Dermis blood vessel endothelial cell (primary cell): Measurements from ENCODE around the gene NRXN3. TPM values are rescaled to one million over a fixed set of nuclear protein-coding genes. Genes with fewer than 3 reads are reported as not detected.
A peak's percentile ranks its signal among the peaks of the same experiment; 100 is the strongest.

Experiments used
- DNase-seq: peaks from one replicate; pipeline ENCODE4 v3.0.0; 2010
- total RNA-seq: library from RNA; depleted of rRNA; stranded (reverse); fragments of >200 nt; gene quantifications from 2 replicates; pipeline ENCODE4 v1.2.3, GENCODE V29; 2014

Gene NRXN3
- total RNA-seq, 1 donor from 2014 or later: under 0.01 TPM

DNA sequence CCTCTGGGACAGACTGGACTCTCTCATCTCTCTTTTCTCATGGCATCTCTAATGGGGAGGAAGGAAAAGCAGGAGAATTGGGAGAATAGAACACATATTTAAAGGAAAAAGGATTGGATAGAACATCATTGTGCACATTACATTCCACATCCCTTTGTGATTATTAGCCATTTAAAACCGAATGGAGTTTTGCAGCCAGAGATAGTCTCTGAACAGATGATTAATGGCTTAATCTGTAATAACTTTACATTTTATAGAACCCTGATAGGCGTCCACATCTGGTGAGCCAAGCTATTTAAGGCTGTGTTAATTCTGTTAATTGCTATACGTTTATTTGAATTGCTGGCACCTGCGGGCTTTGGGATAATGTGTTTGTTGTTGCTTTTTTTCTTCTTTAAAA lies 487.3 kb downstream of the NRXN3 start:
- no peak for DNase-seq

- no peak for DNase-seq
These were observed 494.7 kb downstream of the NRXN3 start for GRCh38 chr14:78664841-78665240.

- DNase-seq: no peak
These were observed 496.3 kb downstream of the NRXN3 start for GRCh38 chr14:78666336-78667056.

DNA sequence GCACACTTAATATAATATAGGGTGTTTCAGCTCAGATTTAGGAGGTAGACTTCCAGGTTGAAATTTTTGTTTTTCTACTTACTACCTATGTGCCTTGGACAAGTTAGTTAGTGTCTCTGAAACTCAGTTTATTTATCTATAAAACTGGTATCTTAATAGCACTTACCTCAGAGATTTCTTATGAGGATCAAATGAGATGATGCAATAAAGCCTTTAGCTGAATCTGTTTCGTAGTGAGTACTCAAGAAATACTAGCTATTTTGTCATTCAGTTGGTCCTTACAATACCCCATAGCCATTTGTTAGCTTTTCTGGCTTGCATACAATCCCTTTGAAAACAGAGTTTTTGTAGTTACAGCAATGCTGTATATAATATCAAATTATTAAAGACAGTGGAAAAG lies 497.0 kb downstream of the NRXN3 start:
- no peak for DNase-seq

DNA sequence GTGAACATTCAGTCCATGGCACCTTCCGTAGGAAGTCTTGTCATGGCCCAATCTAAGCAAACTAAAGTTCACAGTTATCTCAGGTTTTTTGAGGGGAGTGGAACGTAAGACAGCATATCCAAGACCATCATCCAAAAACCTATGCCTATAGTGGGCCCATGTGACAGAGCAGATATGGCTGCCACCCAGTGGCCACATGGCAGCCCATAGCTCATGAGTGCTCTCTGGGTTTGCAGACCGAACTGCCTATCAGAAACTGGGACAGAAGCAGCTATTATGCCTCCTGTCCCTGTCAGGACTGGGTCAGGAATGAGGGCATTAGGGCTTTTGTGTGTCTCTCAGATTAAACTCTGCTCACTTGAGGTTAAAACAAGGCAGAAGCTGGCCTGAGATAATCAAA lies 503.7 kb downstream of the NRXN3 start:
- DNase-seq: no peak

DNA sequence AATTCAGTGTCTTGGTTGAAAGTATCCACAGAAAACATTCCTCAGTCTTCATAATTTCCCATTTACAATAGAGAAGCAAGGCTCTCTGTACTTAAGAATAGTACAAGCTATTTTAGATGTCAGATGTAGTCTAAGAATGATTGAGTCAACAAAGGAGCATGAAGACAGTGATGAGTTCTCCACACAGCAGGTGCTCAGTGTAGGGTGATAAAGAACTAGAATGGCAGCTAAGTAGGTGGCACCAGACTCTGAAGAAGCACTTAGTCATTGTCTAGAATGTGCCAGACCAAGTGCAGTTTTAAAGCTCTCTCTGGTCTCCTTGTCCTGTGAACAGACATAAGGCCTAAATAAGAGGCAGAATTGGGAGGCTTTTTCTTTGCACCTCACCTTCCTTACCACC lies 504.6 kb downstream of the NRXN3 start:
- no peak for DNase-seq

GRCh38 chr14:78683206-78683605 lies 513.0 kb downstream of the NRXN3 start:
- no peak for DNase-seq

DNA sequence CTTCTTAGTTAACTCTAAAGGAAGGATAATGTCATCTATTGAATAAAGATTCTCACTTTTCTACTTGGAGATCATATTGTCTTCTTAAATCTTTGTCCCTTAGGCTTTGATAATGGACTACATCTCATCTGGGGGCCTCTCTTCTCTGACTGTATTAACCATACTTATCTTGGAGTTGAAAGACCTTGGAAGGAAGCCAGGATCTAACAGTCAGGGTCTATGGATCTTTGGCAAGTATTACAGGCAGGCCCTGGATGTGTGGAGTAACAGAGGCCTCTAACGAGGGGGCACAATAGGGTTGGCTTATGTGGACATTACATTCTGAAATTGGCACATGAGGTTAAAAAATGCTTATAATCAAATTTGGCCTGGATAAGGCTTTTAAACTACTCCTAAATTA lies 513.8 kb downstream of the NRXN3 start:
- DNase-seq: no peak

DNA sequence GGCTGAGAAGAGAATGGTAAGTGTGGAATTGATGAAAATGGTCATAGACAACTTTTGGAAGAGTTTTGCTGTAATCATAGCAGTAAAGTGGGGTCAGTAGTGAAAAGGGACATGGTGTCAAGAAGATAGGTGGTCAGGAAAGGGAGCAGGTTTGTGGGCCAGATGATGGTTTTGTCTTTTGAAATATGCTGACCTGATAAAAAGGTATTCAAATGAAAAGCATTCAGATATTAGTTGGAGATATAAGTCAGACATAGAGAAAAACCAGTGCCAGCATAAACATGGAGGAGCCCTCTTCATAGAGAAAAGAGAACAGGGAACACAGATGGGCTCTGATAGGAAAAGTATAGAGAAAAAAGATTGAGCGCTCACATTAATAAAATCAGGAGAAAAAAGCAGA lies 518.3 kb downstream of the NRXN3 start:
- DNase-seq: no peak

DNA sequence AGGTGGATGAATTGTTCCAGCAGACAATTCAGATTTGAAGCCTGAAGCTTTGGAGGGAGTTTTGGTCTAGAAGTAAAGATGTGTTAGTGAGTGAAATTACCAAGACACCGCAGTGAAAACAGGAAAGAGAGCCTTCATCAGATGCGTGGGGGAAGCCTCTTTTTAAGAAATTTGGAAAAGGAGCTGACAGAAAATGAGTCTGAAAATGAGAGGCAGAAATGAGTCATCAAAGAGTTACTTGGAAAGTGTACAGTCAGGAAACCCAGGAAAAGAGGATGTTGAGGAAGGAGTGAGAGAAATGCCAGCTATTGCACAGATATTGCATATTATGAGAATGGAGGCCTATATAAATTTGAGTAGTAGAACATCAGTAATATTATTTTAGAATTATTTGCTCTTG lies 520.7 kb downstream of the NRXN3 start:
- DNase-seq: no peak

DNA sequence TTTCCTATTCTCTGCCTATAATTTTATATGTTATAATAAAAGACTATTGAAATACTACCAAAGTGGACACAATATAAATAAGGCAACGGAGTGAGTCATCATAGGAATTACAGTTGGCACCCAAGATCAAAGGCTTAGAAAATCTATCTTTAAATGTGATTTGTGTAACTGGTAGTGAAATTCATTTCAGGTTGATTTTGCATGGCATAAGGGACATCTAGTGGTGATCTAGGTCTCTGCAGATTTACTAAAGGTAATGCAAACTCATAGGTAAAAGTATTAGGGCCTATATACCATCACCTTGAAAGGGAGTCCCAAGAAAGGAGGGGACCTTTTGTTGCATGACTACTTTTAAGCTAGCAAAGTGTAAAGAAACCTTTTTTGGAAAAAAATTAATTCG lies 527.2 kb downstream of the NRXN3 start:
- DNase-seq: peak; percentile 50

GRCh38 chr14:78698991-78699390 lies 528.8 kb downstream of the NRXN3 start:
- no peak for DNase-seq

DNA sequence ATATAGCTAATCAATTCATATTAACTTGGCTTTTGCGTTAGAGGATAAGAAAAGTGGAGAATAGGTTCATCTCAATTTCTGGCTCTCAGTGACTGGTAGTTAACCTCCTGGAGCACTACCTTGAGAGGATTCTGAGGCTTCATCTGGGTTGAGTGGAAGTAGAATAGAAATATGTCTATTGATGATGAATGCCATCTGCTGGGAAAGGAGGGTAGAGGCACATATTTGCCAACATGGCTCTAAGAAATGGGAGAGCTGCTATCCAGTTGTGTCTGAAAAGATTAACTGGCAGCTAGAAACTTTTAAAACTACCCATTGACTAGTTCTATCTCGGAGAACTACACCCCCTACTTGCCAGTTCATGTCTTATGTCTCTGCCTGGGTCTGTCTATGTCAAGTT lies 530.1 kb downstream of the NRXN3 start:
- DNase-seq: peak; percentile 2

DNA sequence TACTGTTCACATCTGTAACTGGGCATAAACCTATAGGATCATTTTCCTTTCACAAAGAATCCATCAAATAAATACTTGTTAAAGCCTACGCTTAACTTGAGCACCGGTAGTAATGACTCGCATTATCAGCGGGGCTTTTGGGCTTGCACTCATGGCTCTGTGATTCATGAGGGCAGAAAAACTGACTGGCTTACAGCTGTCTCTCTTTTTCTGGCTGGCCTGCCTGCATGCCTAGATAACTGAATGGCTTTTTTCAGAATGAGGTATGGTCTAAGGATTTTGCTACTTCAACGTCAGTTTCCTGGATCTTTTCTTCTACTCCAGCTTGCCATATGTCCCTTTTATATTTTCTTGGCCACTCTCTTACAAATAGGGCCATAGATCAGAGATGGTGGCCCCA lies 531.1 kb downstream of the NRXN3 start:
- DNase-seq: no peak

GRCh38 chr14:78704965-78705364 lies 534.8 kb downstream of the NRXN3 start:
- no peak for DNase-seq

GRCh38 chr14:78705989-78706388 lies 535.8 kb downstream of the NRXN3 start:
- DNase-seq: no peak

DNA sequence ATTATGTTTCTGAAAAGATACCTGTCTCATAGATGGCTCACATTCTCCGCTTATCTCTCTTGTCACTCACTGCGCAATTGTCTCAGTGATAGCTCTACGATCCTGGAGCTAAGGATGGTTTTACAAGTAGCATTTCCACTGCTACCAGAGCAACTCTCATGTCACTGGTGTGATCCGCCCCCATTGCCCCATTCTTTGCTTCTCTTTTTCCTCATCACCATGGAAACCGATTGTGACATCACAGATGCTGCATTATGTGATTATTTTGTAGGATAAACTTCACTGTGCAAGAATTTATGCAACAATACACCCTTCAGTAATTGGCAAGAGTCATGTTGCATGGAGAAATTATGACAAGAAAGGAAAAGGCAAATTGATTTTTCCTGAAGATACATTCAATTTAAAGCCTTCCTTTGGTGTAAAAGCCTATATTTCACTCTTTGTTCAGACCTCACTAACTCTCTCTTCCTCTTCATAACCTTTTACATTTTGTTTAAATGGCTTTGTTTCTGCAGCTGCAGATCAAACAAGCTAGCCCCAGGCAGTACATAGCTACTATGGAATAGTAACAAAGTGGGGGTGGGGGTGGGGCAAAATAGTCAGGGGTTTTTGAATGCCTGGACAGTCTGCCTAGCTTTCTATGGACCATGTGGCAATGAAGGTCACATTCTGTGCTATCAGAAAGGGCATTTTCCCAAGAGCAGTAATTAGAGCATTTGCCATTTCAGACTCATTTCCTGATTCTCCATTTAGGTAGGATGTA lies 539.8 kb downstream of the NRXN3 start:
- no peak for DNase-seq

- DNase-seq: no peak
These were observed 540.8 kb downstream of the NRXN3 start for GRCh38 chr14:78710963-78711362.

- no peak for DNase-seq
These were observed 543.5 kb downstream of the NRXN3 start for GRCh38 chr14:78713716-78714115.

DNA sequence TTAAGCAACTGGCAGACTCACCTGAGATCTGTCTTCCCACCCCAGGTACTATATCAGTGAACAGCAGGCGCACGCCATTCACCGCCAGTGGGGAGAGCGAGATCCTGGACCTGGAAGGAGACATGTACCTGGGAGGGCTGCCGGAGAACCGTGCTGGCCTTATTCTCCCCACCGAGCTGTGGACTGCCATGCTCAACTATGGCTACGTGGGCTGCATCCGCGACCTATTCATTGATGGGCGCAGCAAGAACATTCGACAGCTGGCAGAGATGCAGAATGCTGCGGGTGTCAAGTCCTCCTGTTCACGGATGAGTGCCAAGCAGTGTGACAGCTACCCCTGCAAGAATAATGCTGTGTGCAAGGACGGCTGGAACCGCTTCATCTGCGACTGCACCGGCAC lies 544.5 kb downstream of the NRXN3 start:
- no peak for DNase-seq

DNA sequence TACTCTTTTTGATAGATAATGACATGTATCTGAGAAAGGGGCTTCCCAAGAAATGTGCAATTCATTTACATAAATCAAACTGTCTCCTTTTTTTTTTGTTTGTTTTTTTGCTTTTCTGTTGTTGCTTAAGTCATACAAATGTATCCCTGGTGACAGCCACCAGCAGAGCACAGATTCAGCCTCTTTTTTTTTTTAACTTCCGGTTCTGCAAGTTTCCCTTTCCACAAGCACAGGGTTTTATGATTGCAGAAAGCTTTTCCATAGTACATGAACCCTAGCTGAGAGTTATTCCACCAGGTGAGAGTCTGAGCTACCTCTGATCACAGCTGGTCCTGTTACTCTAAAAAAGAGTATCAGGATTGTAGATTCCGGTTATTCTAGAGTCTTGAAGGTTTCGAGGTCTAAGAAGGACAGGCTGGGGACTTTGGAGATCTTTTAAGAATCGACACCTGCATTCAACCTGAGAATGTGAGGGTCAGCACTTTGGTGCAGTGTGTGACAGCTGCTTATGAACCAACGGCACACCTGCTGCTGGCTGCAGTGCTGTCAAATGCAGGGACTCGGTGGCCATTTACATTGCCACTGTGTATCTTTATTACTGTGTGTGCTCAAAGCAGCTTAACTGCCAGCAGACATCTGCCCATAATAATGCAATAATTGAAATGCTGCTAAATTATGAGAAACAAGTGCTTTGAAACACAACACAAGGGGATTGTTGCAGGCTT lies 551.7 kb downstream of the NRXN3 start:
- no peak for DNase-seq

- no peak for DNase-seq
These were observed 554.9 kb downstream of the NRXN3 start for GRCh38 chr14:78725086-78725485.

GRCh38 chr14:78737116-78737515 lies 566.9 kb downstream of the NRXN3 start:
- no peak for DNase-seq

GRCh38 chr14:78737601-78738000 lies 567.4 kb downstream of the NRXN3 start:
- DNase-seq: no peak
